ENCODE measurements around the gene CNTNAP2. TPM values are rescaled to one million over a fixed set of nuclear protein-coding genes. Genes with fewer than 3 reads are reported as not detected.

Gene CNTNAP2
- total and polyA plus RNA-seq, 2 of the 4 experiments (the other 2 are of a cell fraction): not detected

DNA sequence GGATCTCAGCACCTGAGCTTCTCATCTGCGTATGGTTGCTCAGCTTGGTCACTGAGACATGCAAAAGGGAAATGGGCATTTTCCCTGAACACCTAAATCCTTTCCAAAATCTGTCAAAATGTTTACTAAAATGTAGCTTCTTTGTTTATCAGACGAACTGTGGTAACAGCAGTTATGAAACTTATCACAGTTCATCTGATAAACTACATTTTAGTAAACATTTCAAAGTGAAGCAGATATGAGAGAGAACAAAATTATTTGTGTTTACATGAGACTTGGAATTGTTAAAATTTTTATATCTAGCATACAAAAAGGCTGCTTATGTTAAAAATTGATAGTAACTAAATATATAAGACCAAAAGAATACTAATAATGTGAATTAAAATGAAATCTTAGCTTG, 1900.5 kb downstream of the CNTNAP2 start:
- Histone ChIP-seq H4K20me1 (ENCODE audit: insufficient read depth, low read length) (no peaks in the 10 kb centered on the region), H3K9ac (ENCODE audit: low read depth, low read length) (no peak overlapping the region), H3K27ac (ENCODE audit: insufficient read depth, low read length) (no peak overlapping the region), H2BK20ac (ENCODE audit: low read depth, low read length) (no peak overlapping the region), H2AK5ac (ENCODE audit: low read depth, low read length) (no peak overlapping the region), H3K4me2 (ENCODE audit: low read depth, low read length) (no peak overlapping the region), H3K9me3 (ENCODE audit: control insufficient read depth, insufficient read depth, low read length) (peaks cover 16% of the 10 kb centered on the region), H3K79me1 (ENCODE audit: low read depth in 1 of 2, low read length in 2 of 2) (no peaks in the 10 kb centered on the region), H2BK15ac (ENCODE audit: low read depth, low read length) (no peak overlapping the region), H3K14ac (replicated peaks; ENCODE audit: low read depth, low read length) (no peak overlapping the region), H3K23ac (ENCODE audit: low read depth, low read length) (no peak overlapping the region), H4K91ac (ENCODE audit: insufficient read depth, low read depth, low read length) (no peak overlapping the region), H3K36me3 (ENCODE audit: control insufficient read depth, insufficient read depth, low read length) (no peaks in the 10 kb centered on the region), H2BK5ac (ENCODE audit: low read depth, low read length, poor library complexity, severe bottlenecking) (no peak overlapping the region), H2AFZ (replicated peaks; ENCODE audit: low read length, poor library complexity) (no peak overlapping the region), H3K56ac (ENCODE audit: extremely low read depth, insufficient read depth, low read length) (no peak overlapping the region), H3K4me3 (ENCODE audit: insufficient read depth, low read depth, low read length) (no peak overlapping the region), H4K8ac (ENCODE audit: low read depth in 2 of 2, low read length in 2 of 2) (no peak overlapping the region), H3K4me1 (ENCODE audit: control insufficient read depth, insufficient read depth, low read length) (no peaks in the 10 kb centered on the region), H3K4ac (ENCODE audit: low read depth, low read length) (no peak overlapping the region), H3K27me3 (ENCODE audit: control insufficient read depth, insufficient read depth, low read length) (no peaks in the 10 kb centered on the region), H4K5ac (ENCODE audit: low read depth, low read length) (no peak overlapping the region), H2AK9ac (replicated peaks; ENCODE audit: low read depth, low read length, poor library complexity) (no peak overlapping the region), H3K9me1 (ENCODE audit: insufficient read depth, low read length) (no peaks in the 10 kb centered on the region), H3K18ac (ENCODE audit: low read depth, low read length) (no peak overlapping the region), H2BK120ac (ENCODE audit: low read depth, low read length) (no peak overlapping the region)
- ATAC-seq (ENCODE audit: low read depth): no peak
- intact Hi-C loops (cut with micrococcal nuclease) (no loop called here), dilution Hi-C loops (cut with HindIII; ENCODE audit: low sequenced_read_pairs, unreplicated experiment) (no loop called here), in situ Hi-C loops (cut with MboI; ENCODE audit: low sequenced_read_pairs) (no loop called here)
- no peak for DNase-seq
- no peak for TF ChIP-seq FOS (IDR thresholded peaks at IDR 0.05; ENCODE audit: low read depth, low read length)
- TF ChIP-seq POLR2A (IDR thresholded peaks at IDR 0.05; ENCODE audit: low read depth, low read length): no peak
- no TSS peak for BruUV-seq (replicated peaks)
- no CpG with 5 or more reads among the region's 2 CpGs for WGBS, 2 experiments (ENCODE audit: extremely low coverage in 2 of 2, insufficient read length in 1 of 2)
- POLR2A ChIA-PET (ENCODE audit: unreplicated experiment): no interaction called here
- CTCF ChIA-PET: no interaction called here
